ENCODE measurements around the gene MACC1.
"Not testable (repeated sequence)": the region's sequence is repeated elsewhere in the genome, so short reads cannot be mapped to it uniquely, and the experiment has no call there.

The MACC1 gene

GRCh38 chr7:20132585-20132984, 84.6 kb downstream of the MACC1 start:
- Histone ChIP-seq H3K4me1 (ENCODE audit: control insufficient read depth, insufficient read depth, low read length) (no peaks in the 10 kb centered on the region), H3K9ac (ENCODE audit: low read length) (no peak overlapping the region), H3K4me3 (ENCODE audit: low read length) (no peak overlapping the region), H3K27me3 (ENCODE audit: control insufficient read depth, insufficient read depth, low read length) (no peaks in the 10 kb centered on the region), H3K9me3 (ENCODE audit: control insufficient read depth, low read length) (no peaks in the 10 kb centered on the region), H3K36me3 (ENCODE audit: control insufficient read depth, insufficient read depth, low read length) (no peaks in the 10 kb centered on the region)

DNA sequence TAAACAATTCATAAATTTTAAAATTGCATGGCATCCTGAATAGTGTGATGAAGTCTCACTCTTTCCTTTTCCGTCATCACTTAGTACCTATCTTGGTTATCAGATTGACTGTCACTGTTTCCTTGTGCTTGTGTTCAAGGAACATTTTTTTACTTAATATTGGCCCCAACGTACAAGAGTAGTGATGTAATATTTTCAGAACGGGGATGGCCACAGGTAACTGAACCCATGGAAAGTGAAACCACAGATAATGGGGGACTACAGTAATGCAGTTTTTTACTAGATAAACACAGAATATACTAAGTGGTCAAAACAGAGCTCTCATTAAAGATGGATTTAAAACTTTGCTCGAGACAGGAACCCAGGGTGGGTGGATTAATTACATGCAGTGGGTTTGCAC, 85.4 kb downstream of the MACC1 start:
- Histone ChIP-seq H3K27me3 (ENCODE audit: control insufficient read depth, insufficient read depth, low read length) (no peaks in the 10 kb centered on the region), H3K9me3 (ENCODE audit: control insufficient read depth, low read length) (no peaks in the 10 kb centered on the region), H3K4me1 (ENCODE audit: control insufficient read depth, insufficient read depth, low read length) (no peaks in the 10 kb centered on the region), H3K9ac (ENCODE audit: low read length) (no peak overlapping the region), H3K36me3 (ENCODE audit: control insufficient read depth, insufficient read depth, low read length) (no peaks in the 10 kb centered on the region), H3K4me3 (ENCODE audit: low read length) (no peak overlapping the region)

DNA sequence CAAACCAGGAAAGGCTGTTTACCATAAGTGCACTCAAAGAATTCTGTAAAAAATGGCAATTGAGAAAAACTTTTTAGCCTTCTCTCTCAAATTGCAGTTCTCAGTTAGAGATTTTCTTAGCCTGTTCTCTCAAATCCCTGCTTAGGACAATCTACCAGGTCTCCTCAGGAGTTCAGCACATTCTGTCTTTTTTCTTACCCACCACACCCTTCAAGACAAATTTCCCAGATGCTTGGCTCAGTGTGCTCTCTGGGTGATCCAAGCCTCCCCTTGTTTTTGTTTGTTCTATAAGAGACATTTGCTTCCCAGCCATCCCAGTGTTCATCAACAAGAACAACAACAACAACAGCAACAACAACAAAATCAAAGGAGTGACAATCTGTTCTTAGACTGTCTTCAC, 87.3 kb downstream of the MACC1 start:
- Histone ChIP-seq H3K4me3 (ENCODE audit: low read length) (no peak overlapping the region), H3K9ac (ENCODE audit: low read length) (no peak overlapping the region)

GRCh38 chr7:20128001-20128400, 89.2 kb downstream of the MACC1 start:
- Histone ChIP-seq H3K9me3 (ENCODE audit: control insufficient read depth, low read length) (no peaks in the 10 kb centered on the region), H3K9ac (ENCODE audit: low read length) (no peak overlapping the region), H3K27me3 (ENCODE audit: control insufficient read depth, insufficient read depth, low read length) (no peaks in the 10 kb centered on the region), H3K36me3 (ENCODE audit: control insufficient read depth, insufficient read depth, low read length) (no peaks in the 10 kb centered on the region), H3K4me3 (ENCODE audit: low read length) (no peak overlapping the region), H3K4me1 (ENCODE audit: control insufficient read depth, insufficient read depth, low read length) (no peaks in the 10 kb centered on the region)

More for the DNA sequence above, 87.3 kb downstream of the MACC1 start:
- H3K4me1 ChIP-seq (ENCODE audit: control insufficient read depth, insufficient read depth, low read length) = no peaks in the 10 kb centered on the region
- no peaks in the 10 kb centered on the region for H3K9me3 ChIP-seq (ENCODE audit: control insufficient read depth, low read length)
- no peaks in the 10 kb centered on the region for H3K36me3 ChIP-seq (ENCODE audit: control insufficient read depth, insufficient read depth, low read length)
- H3K27me3 ChIP-seq (ENCODE audit: control insufficient read depth, insufficient read depth, low read length) = no peaks in the 10 kb centered on the region

DNA sequence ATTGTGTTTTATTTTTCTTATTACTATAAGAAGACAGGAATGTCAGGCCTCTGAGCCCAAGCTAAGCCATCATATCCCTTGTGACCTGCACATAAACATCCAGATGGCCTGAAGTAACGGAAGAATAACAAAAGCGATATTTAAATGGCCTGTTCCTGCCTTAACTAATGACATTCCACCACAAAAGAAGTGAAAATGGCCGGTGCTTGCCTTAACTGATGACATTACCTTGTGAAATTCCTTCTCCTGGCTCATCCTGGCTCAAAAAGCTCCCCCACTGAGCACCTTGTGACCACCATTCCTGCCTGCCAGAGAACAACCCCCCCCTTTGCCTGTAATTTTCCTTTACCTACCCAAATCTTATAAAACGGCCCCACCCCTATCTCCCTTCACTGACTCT, 91.1 kb downstream of the MACC1 start:
- H3K4me1 ChIP-seq (ENCODE audit: control insufficient read depth, insufficient read depth, low read length); H3K9me3 ChIP-seq (ENCODE audit: control insufficient read depth, low read length); H3K27me3 ChIP-seq (ENCODE audit: control insufficient read depth, insufficient read depth, low read length); H3K36me3 ChIP-seq (ENCODE audit: control insufficient read depth, insufficient read depth, low read length); H3K9ac ChIP-seq (ENCODE audit: low read length); H3K4me3 ChIP-seq (ENCODE audit: low read length): not testable (repeated sequence)

GRCh38 chr7:20124087-20124486, 93.1 kb downstream of the MACC1 start:
- not testable (repeated sequence) for H3K4me3 ChIP-seq (ENCODE audit: low read length); H3K36me3 ChIP-seq (ENCODE audit: control insufficient read depth, insufficient read depth, low read length); H3K9me3 ChIP-seq (ENCODE audit: control insufficient read depth, low read length); H3K9ac ChIP-seq (ENCODE audit: low read length); H3K4me1 ChIP-seq (ENCODE audit: control insufficient read depth, insufficient read depth, low read length); H3K27me3 ChIP-seq (ENCODE audit: control insufficient read depth, insufficient read depth, low read length)

DNA sequence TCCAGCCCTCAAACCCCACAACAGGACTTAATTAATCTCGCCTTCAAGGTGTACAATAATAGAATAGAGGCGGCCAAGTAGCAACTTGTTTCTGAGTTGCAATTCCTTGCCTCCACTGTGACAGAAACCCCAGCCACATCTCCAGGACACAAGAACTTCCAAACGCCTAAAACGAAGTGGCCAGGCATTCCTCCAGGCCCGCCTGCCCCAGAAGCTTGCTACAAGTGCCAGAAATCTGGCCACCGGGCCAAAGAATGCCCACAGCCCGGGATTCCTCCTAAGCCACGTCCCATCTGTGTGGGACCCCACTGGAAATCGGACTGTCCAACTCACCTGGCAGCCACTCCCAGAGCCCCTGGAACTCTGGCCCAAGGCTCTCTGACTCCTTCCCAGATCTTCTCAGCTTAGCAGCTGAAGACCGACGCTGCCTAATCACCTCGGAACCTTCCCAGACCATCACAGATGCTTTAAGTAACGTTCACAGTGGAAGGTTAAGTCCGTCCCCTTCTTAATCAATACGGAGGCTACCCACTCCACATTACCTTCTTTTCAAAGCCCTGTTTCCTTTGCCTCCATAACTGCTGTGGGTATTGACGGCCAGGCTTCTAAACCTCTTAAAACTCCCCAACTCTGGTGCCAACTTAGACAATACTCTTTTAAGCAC, 94.4 kb downstream of the MACC1 start:
- H3K4me3 ChIP-seq (ENCODE audit: low read length); H3K27me3 ChIP-seq (ENCODE audit: control insufficient read depth, insufficient read depth, low read length); H3K9ac ChIP-seq (ENCODE audit: low read length); H3K4me1 ChIP-seq (ENCODE audit: control insufficient read depth, insufficient read depth, low read length); H3K36me3 ChIP-seq (ENCODE audit: control insufficient read depth, insufficient read depth, low read length); H3K9me3 ChIP-seq (ENCODE audit: control insufficient read depth, low read length): not testable (repeated sequence)

GRCh38 chr7:20122073-20122472, 95.1 kb downstream of the MACC1 start:
- H3K36me3 ChIP-seq (ENCODE audit: control insufficient read depth, insufficient read depth, low read length) = no peaks in the 10 kb centered on the region
- H3K9ac ChIP-seq (ENCODE audit: low read length) = no peak overlapping the region
- no peak overlapping the region for H3K4me3 ChIP-seq (ENCODE audit: low read length)
- no peaks in the 10 kb centered on the region for H3K9me3 ChIP-seq (ENCODE audit: control insufficient read depth, low read length)
- H3K4me1 ChIP-seq (ENCODE audit: control insufficient read depth, insufficient read depth, low read length) = no peaks in the 10 kb centered on the region
- no peaks in the 10 kb centered on the region for H3K27me3 ChIP-seq (ENCODE audit: control insufficient read depth, insufficient read depth, low read length)

- Histone ChIP-seq H3K4me3 (ENCODE audit: low read length) (no peak overlapping the region), H3K4me1 (ENCODE audit: control insufficient read depth, insufficient read depth, low read length) (no peaks in the 10 kb centered on the region), H3K9me3 (ENCODE audit: control insufficient read depth, low read length) (no peaks in the 10 kb centered on the region), H3K36me3 (ENCODE audit: control insufficient read depth, insufficient read depth, low read length) (no peaks in the 10 kb centered on the region), H3K9ac (ENCODE audit: low read length) (no peak overlapping the region), H3K27me3 (ENCODE audit: control insufficient read depth, insufficient read depth, low read length) (no peaks in the 10 kb centered on the region)
Observed at GRCh38 chr7:20121404-20121803, 95.8 kb downstream of the MACC1 start.

- not testable (repeated sequence) for H3K36me3 ChIP-seq (ENCODE audit: control insufficient read depth, insufficient read depth, low read length); H3K4me1 ChIP-seq (ENCODE audit: control insufficient read depth, insufficient read depth, low read length); H3K4me3 ChIP-seq (ENCODE audit: low read length); H3K27me3 ChIP-seq (ENCODE audit: control insufficient read depth, insufficient read depth, low read length); H3K9ac ChIP-seq (ENCODE audit: low read length); H3K9me3 ChIP-seq (ENCODE audit: control insufficient read depth, low read length)
Observed at GRCh38 chr7:20120611-20121168, 96.5 kb downstream of the MACC1 start.

- H3K9me3 ChIP-seq (ENCODE audit: control insufficient read depth, low read length) = no peaks in the 10 kb centered on the region
- no peak overlapping the region for H3K4me3 ChIP-seq (ENCODE audit: low read length)
- H3K9ac ChIP-seq (ENCODE audit: low read length) = no peak overlapping the region
- H3K4me1 ChIP-seq (ENCODE audit: control insufficient read depth, insufficient read depth, low read length) = no peaks in the 10 kb centered on the region
- no peaks in the 10 kb centered on the region for H3K36me3 ChIP-seq (ENCODE audit: control insufficient read depth, insufficient read depth, low read length)
- H3K27me3 ChIP-seq (ENCODE audit: control insufficient read depth, insufficient read depth, low read length) = no peaks in the 10 kb centered on the region
Observed at GRCh38 chr7:20116869-20117268, 100.3 kb downstream of the MACC1 start.

DNA sequence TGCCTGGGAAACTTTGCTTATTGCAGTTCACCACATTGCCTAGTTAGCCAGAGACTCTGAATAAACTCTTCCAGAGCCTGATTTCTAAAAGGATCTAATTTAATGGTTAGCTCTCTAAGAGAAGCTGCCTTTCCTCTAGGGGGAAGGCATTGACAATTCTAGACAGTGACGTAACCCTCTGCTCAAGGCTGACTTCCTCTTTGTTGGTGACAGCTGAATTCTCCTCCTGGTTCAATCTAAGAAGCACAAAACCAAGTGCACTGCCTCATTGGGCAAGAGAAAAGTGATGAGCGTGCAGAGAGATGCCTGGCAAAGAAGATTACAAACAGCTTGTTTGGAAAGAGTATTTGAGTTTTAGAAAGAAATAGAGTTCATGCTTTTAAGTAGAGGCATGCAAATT, 102.7 kb downstream of the MACC1 start:
- Histone ChIP-seq H3K9me3 (ENCODE audit: control insufficient read depth, low read length) (no peaks in the 10 kb centered on the region), H3K4me1 (ENCODE audit: control insufficient read depth, insufficient read depth, low read length) (no peaks in the 10 kb centered on the region), H3K27me3 (ENCODE audit: control insufficient read depth, insufficient read depth, low read length) (no peaks in the 10 kb centered on the region), H3K36me3 (ENCODE audit: control insufficient read depth, insufficient read depth, low read length) (no peaks in the 10 kb centered on the region), H3K9ac (ENCODE audit: low read length) (no peak overlapping the region), H3K4me3 (ENCODE audit: low read length) (no peak overlapping the region)

All from mucosa of stomach (tissue), 1 donor.